Measurements from ENCODE around the gene SGK1.
"Not testable (repeated sequence)": the region's sequence is repeated elsewhere in the genome, so short reads cannot be mapped to it uniquely, and the experiment has no call there.

Gene SGK1

DNA sequence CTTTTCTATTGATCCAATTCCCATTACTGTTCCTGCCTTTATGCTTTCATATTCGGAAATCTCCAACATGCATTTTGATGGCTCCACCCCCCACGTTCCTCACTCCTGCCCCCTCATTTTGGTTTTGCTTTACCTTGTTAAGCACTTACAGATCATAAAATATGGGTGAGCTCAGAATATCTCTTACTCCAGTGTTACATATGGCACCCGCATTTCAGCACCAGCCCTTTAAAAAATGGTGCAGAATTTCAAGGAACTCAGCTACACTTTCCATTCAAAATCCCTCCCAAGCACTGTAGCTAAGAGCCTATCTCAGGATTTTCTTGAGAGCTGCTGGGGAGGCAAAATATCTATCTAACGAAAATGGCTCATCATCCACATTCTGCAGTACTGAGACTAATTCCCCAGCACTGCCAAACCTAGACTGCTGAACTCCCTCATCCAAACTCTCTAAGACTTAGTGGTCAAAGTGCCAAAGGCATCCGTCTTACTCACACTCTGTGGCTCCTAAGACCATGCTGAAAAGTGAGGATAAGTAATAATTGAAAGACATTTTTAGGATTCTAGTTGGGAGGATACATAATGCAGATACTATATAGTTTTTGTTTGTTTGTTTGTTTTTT lies 7.8 kb downstream of the SGK1 start:
- POLR2A ChIA-PET, result no interaction called here
- H3K4me3 ChIP-seq (ENCODE audit: low read depth, low read length), result no peak overlapping the region
- DNase-seq (ENCODE audit: low read depth, low spot score), result no peak
- CTCF ChIA-PET, result interaction anchor here (1.0 kb wide), 1 partner anchor 26 kb away, joined by 3 read pairs; no protein-coding TSS in a partner anchor
- TF ChIP-seq, protein P1, sequence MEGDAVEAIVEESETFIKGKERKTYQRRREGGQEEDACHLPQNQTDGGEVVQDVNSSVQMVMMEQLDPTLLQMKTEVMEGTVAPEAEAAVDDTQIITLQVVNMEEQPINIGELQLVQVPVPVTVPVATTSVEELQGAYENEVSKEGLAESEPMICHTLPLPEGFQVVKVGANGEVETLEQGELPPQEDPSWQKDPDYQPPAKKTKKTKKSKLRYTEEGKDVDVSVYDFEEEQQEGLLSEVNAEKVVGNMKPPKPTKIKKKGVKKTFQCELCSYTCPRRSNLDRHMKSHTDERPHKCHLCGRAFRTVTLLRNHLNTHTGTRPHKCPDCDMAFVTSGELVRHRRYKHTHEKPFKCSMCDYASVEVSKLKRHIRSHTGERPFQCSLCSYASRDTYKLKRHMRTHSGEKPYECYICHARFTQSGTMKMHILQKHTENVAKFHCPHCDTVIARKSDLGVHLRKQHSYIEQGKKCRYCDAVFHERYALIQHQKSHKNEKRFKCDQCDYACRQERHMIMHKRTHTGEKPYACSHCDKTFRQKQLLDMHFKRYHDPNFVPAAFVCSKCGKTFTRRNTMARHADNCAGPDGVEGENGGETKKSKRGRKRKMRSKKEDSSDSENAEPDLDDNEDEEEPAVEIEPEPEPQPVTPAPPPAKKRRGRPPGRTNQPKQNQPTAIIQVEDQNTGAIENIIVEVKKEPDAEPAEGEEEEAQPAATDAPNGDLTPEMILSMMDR (IDR thresholded peaks at IDR 0.05; ENCODE audit: insufficient read depth, low read length, missing control alignments), result no peak

DNA sequence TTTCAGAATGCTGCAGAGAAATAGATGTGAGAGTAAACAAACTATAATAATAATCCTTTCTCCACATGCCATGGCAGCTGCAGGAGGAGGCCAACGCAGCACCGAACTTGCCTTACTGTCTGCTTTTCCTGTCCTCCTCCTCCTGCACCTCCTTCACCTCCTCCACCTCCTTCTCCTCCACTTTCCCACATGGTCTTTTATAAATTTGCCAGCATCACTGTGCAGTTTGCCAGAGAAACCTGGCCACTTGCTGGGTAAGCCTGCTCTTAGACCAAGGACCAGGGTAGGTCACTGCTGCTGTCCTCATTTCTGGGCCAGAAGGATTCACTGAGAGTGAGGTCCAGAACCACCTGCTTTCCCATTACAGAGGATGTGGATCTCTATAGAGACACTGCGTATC lies 8.7 kb downstream of the SGK1 start:
- H3K4me3 ChIP-seq (ENCODE audit: low read depth, low read length), result no peak overlapping the region
- POLR2A ChIA-PET, result no interaction called here
- TF ChIP-seq, protein P1 (IDR thresholded peaks at IDR 0.05; ENCODE audit: insufficient read depth, low read length, missing control alignments), result no peak
- DNase-seq (ENCODE audit: low read depth, low spot score), result no peak
- CTCF ChIA-PET, result interaction anchor here (1.8 kb wide), 1 partner anchor 573 kb away, joined by 4 read pairs; no protein-coding TSS in a partner anchor

DNA sequence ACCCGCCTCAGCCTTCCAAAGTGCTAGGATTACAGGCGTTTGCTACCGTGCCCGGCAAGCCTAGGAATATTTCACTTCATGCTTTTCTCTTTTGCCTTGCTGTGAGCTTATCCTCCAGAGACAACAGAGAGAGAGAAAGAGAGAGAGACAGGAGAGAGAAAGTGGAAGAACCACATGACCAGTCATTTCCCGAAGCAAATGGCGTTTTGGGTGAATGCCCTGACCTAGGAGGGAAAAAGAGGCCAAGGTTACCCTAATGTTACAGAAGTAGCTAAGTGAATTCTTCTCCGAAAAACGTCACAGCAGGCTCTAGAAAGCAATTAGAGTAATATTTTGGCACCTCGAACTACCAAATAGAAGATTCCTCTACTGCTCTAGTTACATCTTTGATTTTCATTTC lies 9.1 kb downstream of the SGK1 start:
- ChIA-PET CTCF (interaction anchor here (1.8 kb wide), 1 partner anchor 574 kb away, joined by 4 read pairs; no protein-coding TSS in a partner anchor), POLR2A (no interaction called here)
- no peak overlapping the region for H3K4me3 ChIP-seq (ENCODE audit: low read depth, low read length)
- TF ChIP-seq, protein P1 (IDR thresholded peaks at IDR 0.05; ENCODE audit: insufficient read depth, low read length, missing control alignments), result no peak
- DNase-seq (ENCODE audit: low read depth, low spot score), result no peak

DNA sequence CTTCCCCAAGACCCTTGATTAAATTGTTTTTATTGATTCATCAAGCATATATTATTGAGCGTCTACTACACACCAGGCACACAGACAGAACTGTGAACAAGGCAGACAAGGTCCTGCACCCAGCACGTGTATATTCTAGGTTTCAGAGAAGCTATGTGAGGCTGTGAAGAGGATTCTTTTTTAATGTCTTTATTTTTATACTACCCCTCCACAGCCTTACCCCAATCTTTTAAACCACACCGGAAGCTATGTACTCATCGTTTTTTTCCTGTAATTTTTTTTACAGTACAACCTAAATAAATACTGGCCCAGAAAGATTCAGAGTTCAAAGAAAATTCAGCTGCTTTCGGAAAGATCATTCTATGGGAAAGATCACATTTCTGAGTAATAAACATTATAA lies 10.0 kb downstream of the SGK1 start:
- ChIA-PET CTCF (interaction anchor here (0.7 to 1.8 kb wide), 2 partner anchors 35 to 575 kb away, joined by 3 to 4 read pairs; no protein-coding TSS in a partner anchor), POLR2A (no interaction called here)

DNA sequence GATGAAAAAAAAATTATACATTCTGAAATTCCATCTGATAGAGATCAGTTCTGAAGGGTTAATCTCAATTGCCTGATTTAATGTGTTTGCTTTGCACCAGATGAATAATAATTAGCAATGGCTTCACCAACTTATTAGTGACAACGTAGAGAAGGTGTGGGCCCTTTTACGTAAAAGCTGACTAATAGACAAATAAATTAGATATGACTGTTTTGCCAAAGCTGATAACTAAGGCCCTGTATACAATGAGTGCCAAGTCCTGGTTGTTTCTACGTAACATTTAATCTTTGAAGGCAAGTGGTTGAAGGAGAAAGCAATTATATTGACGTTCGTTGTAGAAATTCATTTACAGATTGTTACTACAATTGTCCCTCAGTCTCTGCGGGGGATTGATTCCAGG lies 10.8 kb downstream of the SGK1 start:
- TF ChIP-seq, protein P1 (IDR thresholded peaks at IDR 0.05; ENCODE audit: insufficient read depth, low read length, missing control alignments), result no peak
- DNase-seq (ENCODE audit: low read depth, low spot score), result no peak
- ChIA-PET CTCF (interaction anchor here (0.6 to 1.3 kb wide), 3 partner anchors 11 to 321 kb away, joined by 3 to 4 read pairs (median 3); partner anchors contain the start of gene SGK1), POLR2A (no interaction called here)
- no peak overlapping the region for H3K4me3 ChIP-seq (ENCODE audit: low read depth, low read length)

More for the DNA sequence above, 10.0 kb downstream of the SGK1 start:
- TF ChIP-seq, protein P1 (IDR thresholded peaks at IDR 0.05; ENCODE audit: insufficient read depth, low read length, missing control alignments), result no peak
- no peak overlapping the region for H3K4me3 ChIP-seq (ENCODE audit: low read depth, low read length)
- no peak for DNase-seq (ENCODE audit: low read depth, low spot score)

DNA sequence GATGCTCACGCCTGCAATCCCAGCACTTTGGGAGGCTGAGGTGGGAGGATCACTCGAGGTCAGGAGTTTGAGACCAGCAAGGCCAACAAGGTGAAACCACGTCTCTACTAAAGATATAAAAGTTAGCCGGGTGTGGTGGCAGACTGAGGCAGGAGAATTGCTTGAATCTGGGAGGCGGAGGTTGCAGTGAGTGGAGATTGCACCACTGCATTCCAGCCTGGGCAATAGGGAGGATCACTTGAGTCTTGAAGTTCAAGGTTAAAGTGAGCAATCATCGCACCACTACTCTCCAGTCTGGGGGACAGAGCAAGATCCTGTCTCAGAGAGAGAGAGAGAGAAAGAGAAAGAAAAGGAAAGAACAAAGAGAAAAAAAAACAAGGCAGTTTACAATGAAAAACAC lies 13.5 kb downstream of the SGK1 start:
- H3K4me3 ChIP-seq (ENCODE audit: low read depth, low read length); POLR2A ChIA-PET; DNase-seq (ENCODE audit: low read depth, low spot score); CTCF ChIA-PET: not testable (repeated sequence)

DNA sequence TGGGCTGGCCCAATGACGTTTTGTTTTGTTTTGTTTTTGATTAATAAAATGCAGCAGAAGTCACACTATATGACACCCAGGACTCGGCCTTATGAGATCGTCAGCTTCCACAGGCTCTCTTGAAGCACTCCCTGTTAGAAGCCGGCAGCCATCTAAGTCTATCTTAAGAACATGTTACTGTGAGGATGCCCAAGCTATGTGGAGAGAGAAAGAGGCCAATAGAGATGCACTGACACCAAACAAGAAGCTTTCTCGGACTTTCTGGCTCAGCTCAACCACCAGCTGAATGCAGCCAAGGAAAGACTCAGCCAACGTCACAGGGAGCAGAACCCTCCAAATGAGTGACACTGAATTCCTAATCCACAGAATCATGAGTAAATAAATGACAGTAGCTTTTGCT lies 14.0 kb downstream of the SGK1 start:
- no peak for DNase-seq (ENCODE audit: low read depth, low spot score)
- no peak overlapping the region for H3K4me3 ChIP-seq (ENCODE audit: low read depth, low read length)
- TF ChIP-seq, protein P1 (IDR thresholded peaks at IDR 0.05; ENCODE audit: insufficient read depth, low read length, missing control alignments), result no peak
- CTCF ChIA-PET, result no interaction called here
- POLR2A ChIA-PET, result no interaction called here
